ENCODE data around the gene CCDC149.

DNA sequence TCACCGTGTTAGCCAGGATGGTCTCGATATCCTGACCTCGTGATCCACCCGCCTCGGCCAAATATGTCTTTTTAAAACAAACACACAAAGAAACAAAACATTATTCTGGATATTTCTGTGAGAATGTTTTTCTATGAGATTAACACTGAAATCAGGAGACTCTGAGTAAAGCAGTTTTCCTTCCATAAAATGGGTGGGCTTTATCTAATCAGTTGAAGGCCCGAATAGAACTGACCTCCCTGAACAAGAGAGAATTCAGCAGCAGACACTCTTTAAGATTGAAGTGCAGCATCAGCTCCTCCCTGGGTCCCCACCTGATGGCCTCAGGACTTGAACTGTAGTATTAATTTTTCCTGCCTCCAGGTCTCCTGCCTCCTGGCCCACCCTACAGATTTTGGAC is 139.9 kb downstream of the CCDC149 start:
- TF ChIP-seq, protein P1, sequence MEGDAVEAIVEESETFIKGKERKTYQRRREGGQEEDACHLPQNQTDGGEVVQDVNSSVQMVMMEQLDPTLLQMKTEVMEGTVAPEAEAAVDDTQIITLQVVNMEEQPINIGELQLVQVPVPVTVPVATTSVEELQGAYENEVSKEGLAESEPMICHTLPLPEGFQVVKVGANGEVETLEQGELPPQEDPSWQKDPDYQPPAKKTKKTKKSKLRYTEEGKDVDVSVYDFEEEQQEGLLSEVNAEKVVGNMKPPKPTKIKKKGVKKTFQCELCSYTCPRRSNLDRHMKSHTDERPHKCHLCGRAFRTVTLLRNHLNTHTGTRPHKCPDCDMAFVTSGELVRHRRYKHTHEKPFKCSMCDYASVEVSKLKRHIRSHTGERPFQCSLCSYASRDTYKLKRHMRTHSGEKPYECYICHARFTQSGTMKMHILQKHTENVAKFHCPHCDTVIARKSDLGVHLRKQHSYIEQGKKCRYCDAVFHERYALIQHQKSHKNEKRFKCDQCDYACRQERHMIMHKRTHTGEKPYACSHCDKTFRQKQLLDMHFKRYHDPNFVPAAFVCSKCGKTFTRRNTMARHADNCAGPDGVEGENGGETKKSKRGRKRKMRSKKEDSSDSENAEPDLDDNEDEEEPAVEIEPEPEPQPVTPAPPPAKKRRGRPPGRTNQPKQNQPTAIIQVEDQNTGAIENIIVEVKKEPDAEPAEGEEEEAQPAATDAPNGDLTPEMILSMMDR (IDR thresholded peaks at IDR 0.05), result no peak
- TF ChIP-seq POLR2A (IDR thresholded peaks at IDR 0.05) (no peak), POLR2AphosphoS5 (IDR thresholded peaks at IDR 0.05) (no peak)

All from gastroesophageal sphincter (tissue), 3 donors.